Smooth muscle cell (in vitro differentiated cells): ENCODE measurements around the gene CLCN6. TPM values are rescaled to one million over a fixed set of nuclear protein-coding genes. Genes with fewer than 3 reads are reported as not detected.
"Not testable (repeated sequence)": the region's sequence is repeated elsewhere in the genome, so short reads cannot be mapped to it uniquely, and the experiment has no call there.

Experiments
- DNase-seq: peaks from one replicate; lab custom pipeline; 2025; ENCODE audit not compliant: unreplicated experiment; lab: John Stamatoyannopoulos, UW
- H2AFZ ChIP-seq: fragments of 200-600 bp; sonication (generic); 2 replicates; pipeline ENCODE4 v1.6.0; 2016; ENCODE audit warnings: antibody characterized with exemption, low read depth, mild to moderate bottlenecking
- H3F3A ChIP-seq: fragments of 200-600 bp; sonication (generic); 2 replicates; pipeline ENCODE4 v1.6.0; 2017; ENCODE audit warnings: antibody characterized with exemption, low read depth
- H3K27ac ChIP-seq: fragments of 200-600 bp; sonication (generic); 2 replicates; pipeline ENCODE4 v1.5.1; 2016; ENCODE audit warnings: low read depth, mild to moderate bottlenecking
- H3K27me3 ChIP-seq: fragments of 200-600 bp; sonication (generic); 2 replicates; pipeline ENCODE4 v1.6.1; 2016; ENCODE audit warnings: low read depth, mild to moderate bottlenecking
- H3K36me3 ChIP-seq: fragments of 200-600 bp; sonication (generic); 2 replicates; pipeline ENCODE4 v1.5.1; 2016; ENCODE audit warnings: low read depth
- H3K4me1 ChIP-seq: fragments of 200-600 bp; sonication (generic); 2 replicates; pipeline ENCODE4 v1.5.1; 2016; ENCODE audit warnings: low read depth
- H3K4me2 ChIP-seq: fragments of 200-600 bp; sonication (generic); 2 replicates; pipeline ENCODE4 v1.6.0; 2016; ENCODE audit warnings: mild to moderate bottlenecking
- H3K4me3 ChIP-seq: fragments of 200-600 bp; sonication (generic); 2 replicates; pipeline ENCODE4 v1.5.1; 2016; ENCODE audit warnings: mild to moderate bottlenecking
- H3K79me2 ChIP-seq: fragments of 200-600 bp; sonication (generic); 2 replicates; pipeline ENCODE4 v1.6.0; 2016; ENCODE audit warnings: low read depth, mild to moderate bottlenecking
- H3K9ac ChIP-seq: fragments of 200-600 bp; sonication (generic); 2 replicates; pipeline ENCODE4 v1.6.0; 2016; ENCODE audit warnings: low read depth
- H3K9me3 ChIP-seq: fragments of 200-600 bp; sonication (generic); replicated peaks from 2 replicates; pipeline ENCODE4 v1.5.1; 2016; ENCODE audit warnings: low read depth
- H4K20me1 ChIP-seq: fragments of 200-600 bp; sonication (generic); 2 replicates; pipeline ENCODE4 v1.6.0; 2016; ENCODE audit warnings: low read depth
- WGBS: methylation state at CpG from one replicate; pipeline ENCODE4 v1.1.7; 2016; ENCODE audit warnings: low lambda C conversion rate; 5-methylcytosine and 5-hydroxymethylcytosine counted together
- polyA plus RNA-seq: library from polyadenylated mRNA; unstranded; fragments of >200 nt; fragmentation: Nextera tagmentation; extraction: Ambion mirVana; gene quantifications from 2 replicates; pipeline ENCODE4 v1.2.1, GENCODE V29; 2016
- total RNA-seq: library from RNA; depleted of rRNA; stranded (reverse); fragments of >200 nt; gene quantifications from 2 replicates; pipeline ENCODE4 v1.2.3, GENCODE V29; 2014
- TF ChIP-seq, protein P1 (sequence below): fragments of 200-600 bp; sonication (generic); IDR thresholded peaks from 2 replicates; pipeline ENCODE4 v1.5.1; 2017; ENCODE audit warnings: borderline replicate concordance, mild to moderate bottlenecking, antibody characterized with exemption; ENCODE audit not compliant: insufficient read depth, poor library complexity, severe bottlenecking

CLCN6 gene
- total and polyA plus RNA-seq, 2 experiments from 2014 or later = 9.9 to 13.6 TPM

DNA sequence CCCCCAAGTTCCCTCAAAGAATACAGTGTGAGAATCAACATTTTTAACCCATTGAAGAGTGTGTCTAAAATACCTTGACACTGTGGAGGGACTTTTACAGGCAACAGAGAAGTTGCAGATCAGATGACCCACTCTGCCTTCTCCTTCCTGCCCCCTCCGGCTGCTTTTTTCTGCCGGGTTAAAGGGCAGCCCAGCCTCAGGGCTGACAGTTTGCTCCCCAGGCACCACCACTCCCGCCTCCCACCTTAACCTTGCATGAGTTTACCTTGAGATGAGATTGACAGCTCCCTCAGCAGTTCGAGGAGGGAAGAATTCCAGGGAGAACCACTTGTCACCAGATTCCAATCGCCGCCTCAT, 3.4 kb upstream of the CLCN6 start:
- H3K27ac ChIP-seq = peak overlapping the region; percentile 7
- TF ChIP-seq, protein P1, sequence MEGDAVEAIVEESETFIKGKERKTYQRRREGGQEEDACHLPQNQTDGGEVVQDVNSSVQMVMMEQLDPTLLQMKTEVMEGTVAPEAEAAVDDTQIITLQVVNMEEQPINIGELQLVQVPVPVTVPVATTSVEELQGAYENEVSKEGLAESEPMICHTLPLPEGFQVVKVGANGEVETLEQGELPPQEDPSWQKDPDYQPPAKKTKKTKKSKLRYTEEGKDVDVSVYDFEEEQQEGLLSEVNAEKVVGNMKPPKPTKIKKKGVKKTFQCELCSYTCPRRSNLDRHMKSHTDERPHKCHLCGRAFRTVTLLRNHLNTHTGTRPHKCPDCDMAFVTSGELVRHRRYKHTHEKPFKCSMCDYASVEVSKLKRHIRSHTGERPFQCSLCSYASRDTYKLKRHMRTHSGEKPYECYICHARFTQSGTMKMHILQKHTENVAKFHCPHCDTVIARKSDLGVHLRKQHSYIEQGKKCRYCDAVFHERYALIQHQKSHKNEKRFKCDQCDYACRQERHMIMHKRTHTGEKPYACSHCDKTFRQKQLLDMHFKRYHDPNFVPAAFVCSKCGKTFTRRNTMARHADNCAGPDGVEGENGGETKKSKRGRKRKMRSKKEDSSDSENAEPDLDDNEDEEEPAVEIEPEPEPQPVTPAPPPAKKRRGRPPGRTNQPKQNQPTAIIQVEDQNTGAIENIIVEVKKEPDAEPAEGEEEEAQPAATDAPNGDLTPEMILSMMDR = no peak
- WGBS = 28% methylated on average over 6 of the region's 6 CpGs
- peaks cover 15% of the 10 kb centered on the region for H3F3A ChIP-seq
- no peaks in the 10 kb centered on the region for H3K9me3 ChIP-seq
- H3K36me3 ChIP-seq = no peaks in the 10 kb centered on the region
- H3K4me2 ChIP-seq = peak overlapping the region; percentile 93
- no peak for DNase-seq
- H3K79me2 ChIP-seq = peaks cover 14% of the 10 kb centered on the region
- H3K27me3 ChIP-seq = no peaks in the 10 kb centered on the region
- peak overlapping the region; percentile 28 for H2AFZ ChIP-seq
- peaks cover 36% of the 10 kb centered on the region for H3K4me1 ChIP-seq
- H3K9ac ChIP-seq = peak overlapping the region; percentile 20
- H4K20me1 ChIP-seq = no peaks in the 10 kb centered on the region
- peak overlapping the region; percentile 70 for H3K4me3 ChIP-seq

DNA sequence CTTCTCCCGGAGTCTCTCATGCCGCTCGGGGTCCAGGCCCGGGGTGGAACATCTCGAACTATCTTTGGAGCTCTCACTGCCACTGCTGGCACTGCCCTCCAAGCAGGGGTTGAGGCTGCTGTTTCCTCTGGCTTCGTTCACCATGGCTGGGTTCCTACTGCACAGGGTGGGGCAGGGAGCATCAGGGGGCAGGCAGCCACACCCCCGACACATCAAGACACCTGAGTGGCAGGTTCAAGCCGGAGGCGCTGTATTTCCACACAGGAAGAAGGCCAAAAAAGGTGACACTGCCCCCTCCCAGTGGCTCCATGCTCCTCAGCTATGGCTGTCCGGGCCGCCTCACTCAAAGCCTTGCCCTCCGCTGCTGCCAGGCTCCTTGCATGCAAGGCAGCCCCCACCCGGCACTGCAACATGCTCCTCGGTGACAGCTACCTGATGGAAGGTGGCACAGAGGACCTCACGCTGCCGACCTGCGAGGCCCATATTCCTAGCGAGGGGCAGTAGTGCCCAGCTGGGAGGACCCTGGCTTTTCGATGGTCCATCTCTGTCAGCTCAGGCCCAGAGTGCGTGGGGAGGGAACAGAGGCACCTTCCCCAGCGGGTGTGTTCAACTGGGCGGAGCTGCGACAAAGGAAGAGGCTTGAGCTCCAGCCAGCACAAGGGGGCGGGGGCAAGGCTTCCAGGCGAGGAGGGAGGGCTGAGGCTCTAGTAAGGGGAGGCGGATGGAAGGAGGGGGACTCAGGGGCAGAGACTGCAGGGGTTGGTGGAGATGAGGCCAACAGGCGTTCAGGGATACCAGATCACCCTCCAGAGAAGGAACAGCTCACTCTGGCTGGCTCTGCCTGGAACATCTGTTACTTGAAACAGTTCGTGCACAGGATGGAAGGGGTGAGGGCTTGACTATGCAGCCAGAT, 2.8 kb upstream of the CLCN6 start:
- Histone ChIP-seq H3K4me2 (peak overlapping the region; percentile 93), H3K4me3 (peak overlapping the region; percentile 70), H3K9ac (peak overlapping the region; percentile 20), H3K27me3 (no peaks in the 10 kb centered on the region), H4K20me1 (peaks cover under 1% of the 10 kb centered on the region), H3K27ac (peak overlapping the region; percentile 95), H2AFZ (peak overlapping the region; percentile 28), H3K79me2 (peaks cover 20% of the 10 kb centered on the region), H3K4me1 (peaks cover 41% of the 10 kb centered on the region), H3F3A (peaks cover 15% of the 10 kb centered on the region), H3K36me3 (no peaks in the 10 kb centered on the region), H3K9me3 (no peaks in the 10 kb centered on the region)
- peak; percentile 79 for DNase-seq
- WGBS = 14% methylated on average over 27 of the region's 28 CpGs
- TF ChIP-seq, protein P1 = no peak

DNA sequence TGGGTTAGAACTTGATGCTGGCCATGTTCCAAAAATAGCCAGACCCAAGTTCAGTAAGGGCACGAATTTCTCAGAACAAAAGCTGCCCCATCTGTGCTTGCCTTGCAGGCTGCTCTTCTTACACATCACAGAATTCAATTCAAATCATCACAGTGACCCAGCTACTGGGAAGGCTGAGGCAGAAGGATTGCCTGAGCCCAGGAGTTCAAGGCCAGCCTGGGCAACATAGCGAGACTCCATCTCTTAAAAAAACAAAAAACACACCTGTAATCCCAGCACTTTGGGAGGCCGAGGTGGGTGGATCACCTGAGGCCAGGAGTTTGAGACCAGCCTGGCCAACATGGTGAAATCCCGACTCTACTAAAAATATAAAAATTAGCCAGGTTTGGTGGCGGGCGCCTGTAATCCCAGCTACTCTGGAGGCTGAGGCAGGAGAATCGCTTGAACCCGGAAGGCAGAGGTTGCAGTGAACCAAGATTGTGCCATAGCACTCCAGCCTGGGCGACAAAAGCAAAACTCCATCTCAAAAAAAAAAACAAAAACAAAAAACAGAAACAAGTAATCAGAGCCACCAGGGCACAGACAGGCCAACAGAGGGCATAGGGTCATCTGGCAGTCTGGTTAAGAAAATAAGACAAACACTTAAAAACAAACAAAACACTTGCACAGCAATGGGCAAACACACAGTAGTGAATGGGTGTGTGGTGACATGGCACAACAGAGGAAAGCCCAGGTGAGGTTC, 1.9 kb upstream of the CLCN6 start:
- H2AFZ ChIP-seq, DNase-seq, H3K9me3 ChIP-seq, H3K27me3 ChIP-seq, H4K20me1 ChIP-seq, H3K36me3 ChIP-seq: not testable (repeated sequence)
- Histone ChIP-seq H3F3A (peaks cover 15% of the 10 kb centered on the region), H3K27ac (peak overlapping the region; percentile 95), H3K4me2 (peak overlapping the region; percentile 93), H3K4me1 (peaks cover 45% of the 10 kb centered on the region), H3K9ac (peak overlapping the region; percentile 92), H3K79me2 (peaks cover 29% of the 10 kb centered on the region), H3K4me3 (peak overlapping the region; percentile 70)
- 83% methylated on average over 9 of the region's 9 CpGs for WGBS
